SIG-M5 treated with dmso at 0.1 percent for 504 hours (cell line): ENCODE results near the gene DAAM1.

ENCODE experiments used
- DNase-seq: peaks from one replicate; lab custom pipeline; 2025; ENCODE audit not compliant: unreplicated experiment; lab: John Stamatoyannopoulos, UW

Gene DAAM1

DNA sequence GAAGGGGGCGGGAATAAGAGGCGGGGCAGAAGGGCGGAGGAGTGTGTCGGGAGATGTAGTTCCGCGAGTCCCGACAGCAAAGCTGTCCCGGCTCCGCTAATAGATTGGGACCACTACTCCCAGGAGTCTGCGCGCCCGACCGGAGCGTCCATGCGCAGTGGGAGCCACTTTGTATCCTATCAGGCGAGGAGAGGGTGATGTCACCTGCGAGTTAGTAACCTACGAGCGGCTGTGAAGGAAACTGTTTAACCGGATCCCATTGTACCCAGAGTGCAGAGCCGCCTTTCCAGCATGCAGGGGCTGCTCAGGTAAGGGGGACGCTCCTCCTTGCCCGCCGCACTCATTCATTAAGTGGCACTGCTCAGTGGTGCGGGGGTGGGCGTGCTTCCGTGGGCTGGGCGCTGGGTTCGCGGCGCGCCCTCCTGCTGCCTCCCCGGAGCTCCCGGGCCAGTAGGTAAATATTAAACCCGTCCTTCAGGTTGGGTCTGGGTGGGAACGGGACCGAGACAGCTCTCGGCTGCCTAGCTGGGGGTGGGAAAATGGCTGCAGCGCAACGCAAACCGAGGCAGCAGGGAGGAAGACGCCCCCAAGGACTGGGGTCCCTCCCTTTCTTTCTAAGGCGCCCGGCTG, at the start of gene DAAM1:
TSS of gene DAAM1 (plus strand) at position 207 of the 630 bp plus-strand sequence. CDS start 74,811 bp downstream, outside the sequence.
- DNase-seq = peak; percentile 97

- no peak for DNase-seq
Measured at GRCh38 chr14:59139324-59139723, 49.1 kb upstream of the DAAM1 start.

GRCh38 chr14:59140106-59140843, 48.2 kb upstream of the DAAM1 start:
- no peak for DNase-seq

DNA sequence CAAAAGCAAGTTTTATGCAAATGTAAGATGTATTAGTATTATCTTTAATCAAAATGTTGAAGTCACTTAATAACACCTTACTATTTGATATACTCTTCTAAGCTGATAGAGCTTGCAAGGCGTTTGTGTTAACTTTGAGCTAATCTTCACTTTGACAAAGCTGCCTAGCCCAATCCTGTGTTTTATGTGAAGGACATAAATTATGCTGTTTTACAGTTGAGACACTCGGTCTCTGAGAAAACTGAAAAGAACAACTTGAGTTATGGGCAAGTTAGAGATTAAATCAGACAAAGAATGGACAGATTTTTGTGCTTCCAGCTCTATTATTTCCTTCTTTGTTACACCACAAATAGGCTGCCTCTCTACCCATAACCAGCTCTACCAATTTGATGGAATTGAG, 42.0 kb upstream of the DAAM1 start:
- DNase-seq = no peak

- DNase-seq = no peak
Measured at GRCh38 chr14:59147007-59147406, 41.5 kb upstream of the DAAM1 start.

DNA sequence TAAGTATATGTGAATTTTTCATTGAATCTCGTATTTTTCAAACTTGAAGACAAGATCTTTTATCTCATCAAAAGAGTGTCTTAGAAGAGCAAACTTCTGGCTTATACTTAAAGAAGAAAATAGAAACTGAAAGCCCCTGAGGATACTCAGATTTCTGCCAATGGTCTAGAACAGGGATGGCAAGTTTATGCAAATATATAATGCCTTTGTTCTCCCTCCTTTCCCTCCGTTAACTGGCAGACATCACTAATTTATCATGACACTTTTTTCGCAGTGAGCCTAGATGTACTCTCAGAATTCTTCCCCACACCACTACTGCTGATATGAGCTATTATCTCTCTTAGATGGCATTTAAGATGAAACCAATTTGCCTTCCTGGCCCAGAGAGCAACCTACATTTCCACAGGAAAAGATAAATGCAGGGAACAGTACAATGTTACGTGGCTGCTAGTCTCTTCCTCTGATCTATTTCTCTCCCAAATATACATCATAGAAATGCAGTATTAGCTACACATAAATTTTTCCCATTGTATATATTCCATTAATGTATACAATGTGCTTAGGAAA, 40.0 kb upstream of the DAAM1 start:
- no peak for DNase-seq

DNA sequence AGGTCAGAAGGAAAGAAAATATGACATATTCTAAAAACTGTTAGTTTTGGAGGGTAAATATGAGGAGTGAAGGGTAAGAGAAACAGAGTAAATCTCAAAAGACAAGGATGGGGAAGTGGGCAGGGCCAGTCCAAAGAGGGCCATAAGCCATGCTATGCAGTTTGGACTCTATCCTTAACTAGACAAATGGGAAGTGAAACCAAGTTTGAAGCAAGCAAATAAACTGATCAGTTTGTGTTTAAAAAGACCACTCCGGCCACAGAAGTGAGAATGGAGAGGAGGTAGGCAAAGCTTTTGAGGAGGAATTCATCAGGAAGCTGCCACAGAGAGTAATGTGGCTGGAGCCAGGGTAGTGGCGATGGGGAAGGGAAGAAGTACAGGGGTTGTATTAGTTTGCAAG, 37.5 kb upstream of the DAAM1 start:
- peak; percentile 62 for DNase-seq

GRCh38 chr14:59154373-59154772, 34.1 kb upstream of the DAAM1 start:
- DNase-seq = no peak

GRCh38 chr14:59155886-59156285, 32.6 kb upstream of the DAAM1 start:
- DNase-seq = no peak

- no peak for DNase-seq
Measured at GRCh38 chr14:59159169-59159568, 29.3 kb upstream of the DAAM1 start.

- DNase-seq = no peak
Measured at GRCh38 chr14:59160506-59160905, 28.0 kb upstream of the DAAM1 start.

DNA sequence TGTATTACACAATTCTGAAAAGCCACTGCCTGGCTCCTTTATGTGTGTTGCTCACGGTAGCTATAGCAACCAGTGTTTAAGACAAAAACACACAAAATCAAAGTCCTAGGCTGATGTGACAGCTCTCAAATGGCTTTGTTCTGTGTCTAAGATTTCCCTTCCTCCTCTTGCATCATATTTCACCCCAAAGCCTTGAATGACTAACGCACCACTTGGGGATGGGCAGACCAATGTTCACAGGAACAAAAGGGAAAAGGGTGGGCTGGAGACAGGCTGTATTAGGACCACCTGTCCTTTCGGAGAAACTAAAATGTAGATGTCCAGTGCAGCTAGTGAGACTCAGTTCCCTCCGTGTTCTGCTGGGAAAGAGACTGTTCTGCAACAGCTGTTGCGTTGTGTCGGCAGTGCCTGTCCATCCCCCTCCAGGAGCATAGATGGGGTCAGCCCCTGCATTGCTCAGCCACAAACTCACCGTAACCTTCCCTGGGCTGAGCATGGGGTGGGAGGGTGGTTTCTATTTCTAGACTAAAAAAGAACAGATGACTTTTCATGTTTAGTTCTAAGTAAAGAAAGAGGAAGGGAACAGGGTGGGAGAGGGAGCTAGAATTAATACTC, 26.8 kb upstream of the DAAM1 start:
- DNase-seq = peak; percentile 21

GRCh38 chr14:59166258-59166657, 22.2 kb upstream of the DAAM1 start:
- no peak for DNase-seq

DNA sequence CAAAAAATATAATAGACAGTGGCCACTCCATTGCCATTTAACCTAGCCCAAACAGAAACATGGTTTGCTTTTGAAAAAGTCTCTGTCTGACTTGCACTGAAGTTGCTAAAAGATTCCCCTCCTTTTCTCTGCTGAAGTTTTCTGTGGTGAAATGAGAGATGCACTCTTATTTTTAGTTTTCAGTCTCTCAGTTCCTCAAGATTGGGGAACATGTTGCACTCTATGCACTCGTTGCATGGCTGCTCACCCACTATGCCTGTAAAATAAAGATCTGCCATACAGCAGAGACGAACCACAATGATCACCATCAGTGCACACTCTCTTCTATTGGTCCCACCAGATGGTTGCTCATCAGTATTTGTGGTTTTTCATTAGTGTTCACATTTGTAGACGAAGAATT, 13.1 kb upstream of the DAAM1 start:
- no peak for DNase-seq

- no peak for DNase-seq
Measured at GRCh38 chr14:59176765-59177164, 11.7 kb upstream of the DAAM1 start.

GRCh38 chr14:59177262-59177661, 11.2 kb upstream of the DAAM1 start:
- DNase-seq = no peak

GRCh38 chr14:59181791-59182190, 6.7 kb upstream of the DAAM1 start:
- no peak for DNase-seq

- no peak for DNase-seq
Measured at GRCh38 chr14:59182641-59183040, 5.8 kb upstream of the DAAM1 start.

DNA sequence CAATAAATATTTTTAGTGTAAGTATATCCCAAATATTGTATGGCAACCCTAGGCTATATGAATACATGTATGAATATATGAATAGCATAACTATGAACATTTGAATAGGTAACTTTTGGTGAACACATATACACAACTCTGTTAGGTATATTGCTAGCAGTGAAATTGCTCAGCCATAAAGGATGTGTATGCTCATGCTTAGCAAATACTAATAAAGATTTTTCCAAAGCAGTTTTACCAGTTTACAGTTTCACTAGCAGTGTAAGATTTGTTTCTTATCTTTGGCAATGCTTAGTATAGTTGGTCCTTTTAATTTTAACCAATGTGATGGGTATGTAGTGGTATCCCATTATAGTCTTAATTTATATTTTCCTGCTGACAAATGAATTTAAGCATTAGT, 5.3 kb upstream of the DAAM1 start:
- DNase-seq = peak; percentile 17

GRCh38 chr14:59184396-59184795, 4.1 kb upstream of the DAAM1 start:
- no peak for DNase-seq

GRCh38 chr14:59185676-59186075, 2.8 kb upstream of the DAAM1 start:
- no peak for DNase-seq

DNA sequence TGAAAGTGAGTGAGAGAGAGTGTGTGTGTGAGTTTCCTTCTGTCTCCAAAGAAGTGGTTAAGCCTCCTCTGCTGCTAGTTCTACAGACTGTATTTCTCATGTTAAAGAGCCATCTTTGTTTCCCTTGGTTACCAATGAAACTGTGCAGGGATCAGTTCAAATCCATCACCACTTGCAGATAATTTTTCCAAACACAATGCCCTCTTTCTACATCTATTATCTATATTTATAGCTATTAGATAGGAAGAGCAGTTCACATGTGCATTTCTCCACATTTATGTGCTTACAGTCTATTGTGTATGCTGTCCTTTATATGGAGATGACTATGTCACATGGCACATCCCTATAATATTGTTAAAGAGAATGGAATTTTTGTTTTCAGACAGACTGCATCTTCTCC, 2.2 kb upstream of the DAAM1 start:
- no peak for DNase-seq
